Chondrocyte (in vitro differentiated cells): ENCODE data around the gene LRFN4. TPM values are rescaled to one million over a fixed set of nuclear protein-coding genes. Genes with fewer than 3 reads are reported as not detected.

Experiments used
- DNase-seq: peaks from one replicate; pipeline ENCODE4 v3.0.0; 2021; ENCODE audit warnings: mixed read lengths, low spot score
- H3K27ac Mint-ChIP-seq: one replicate; pipeline ENCODE4 v1.8.0; 2021; ENCODE audit warnings: mild to moderate bottlenecking, moderate library complexity, mixed read lengths; ENCODE audit not compliant: unreplicated experiment
- H3K27me3 Mint-ChIP-seq: 2 replicates; pipeline ENCODE4 v1.8.0; 2021; ENCODE audit warnings: low read depth, mixed read lengths
- H3K36me3 Mint-ChIP-seq: 2 replicates; pipeline ENCODE4 v1.8.0; 2021; ENCODE audit warnings: low read depth, mixed read lengths
- H3K4me1 Mint-ChIP-seq: 2 replicates; pipeline ENCODE4 v1.8.0; 2021; ENCODE audit warnings: low read depth, mild to moderate bottlenecking, mixed read lengths
- H3K4me3 Mint-ChIP-seq: one replicate; pipeline ENCODE4 v1.8.0; 2021; ENCODE audit warnings: mild to moderate bottlenecking, moderate library complexity, mixed read lengths; ENCODE audit not compliant: unreplicated experiment
- H3K9me3 Mint-ChIP-seq: 2 replicates; pipeline ENCODE4 v1.8.0; 2021; ENCODE audit warnings: low read depth, mixed read lengths
- total RNA-seq: library from RNA; stranded (reverse); gene quantifications from 3 replicates; pipeline ENCODE4 v1.2.1, GENCODE V29; 2021
- TF ChIP-seq, protein P1 (sequence below): fragments of 200-600 bp; sonication (generic); IDR thresholded peaks from 2 replicates; pipeline ENCODE4 v1.5.0; 2021; ENCODE audit warnings: antibody characterized with exemption, mild to moderate bottlenecking, moderate library complexity

Gene LRFN4
- total RNA-seq, 1 donor from 2014 or later = 47.2 TPM

DNA sequence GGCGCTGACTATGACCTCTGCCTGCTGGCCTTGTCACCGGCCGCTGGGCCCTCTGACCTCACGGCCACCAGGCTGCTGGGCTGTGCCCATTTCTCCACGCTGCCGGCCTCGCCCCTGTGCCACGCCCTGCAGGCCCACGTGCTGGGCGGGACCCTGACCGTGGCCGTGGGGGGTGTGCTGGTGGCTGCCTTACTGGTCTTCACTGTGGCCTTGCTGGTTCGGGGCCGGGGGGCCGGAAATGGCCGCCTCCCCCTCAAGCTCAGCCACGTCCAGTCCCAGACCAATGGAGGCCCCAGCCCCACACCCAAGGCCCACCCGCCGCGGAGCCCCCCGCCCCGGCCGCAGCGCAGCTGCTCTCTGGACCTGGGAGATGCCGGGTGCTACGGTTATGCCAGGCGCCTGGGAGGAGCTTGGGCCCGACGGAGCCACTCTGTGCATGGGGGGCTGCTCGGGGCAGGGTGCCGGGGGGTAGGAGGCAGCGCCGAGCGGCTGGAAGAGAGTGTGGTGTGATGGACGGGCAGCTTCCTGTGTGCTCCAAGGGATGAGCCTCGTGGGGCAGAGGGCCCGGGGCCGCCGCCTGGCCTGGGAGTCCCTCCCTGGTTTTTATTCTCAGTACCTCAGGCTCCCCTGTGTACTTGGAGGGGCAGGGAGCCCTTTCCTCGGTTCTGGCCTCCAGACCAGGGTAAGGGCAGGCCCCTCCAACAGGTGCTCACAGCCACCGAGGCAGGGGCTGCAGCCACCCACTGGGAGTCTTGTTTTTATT, 3.0 kb downstream of the LRFN4 start:
- Mint-ChIP-seq H3K36me3 (peaks cover 1% of the 10 kb centered on the region), H3K27ac (no peak overlapping the region), H3K27me3 (no peaks in the 10 kb centered on the region), H3K4me3 (no peak overlapping the region), H3K4me1 (peaks cover 14% of the 10 kb centered on the region), H3K9me3 (no peaks in the 10 kb centered on the region)
- TF ChIP-seq, protein P1, sequence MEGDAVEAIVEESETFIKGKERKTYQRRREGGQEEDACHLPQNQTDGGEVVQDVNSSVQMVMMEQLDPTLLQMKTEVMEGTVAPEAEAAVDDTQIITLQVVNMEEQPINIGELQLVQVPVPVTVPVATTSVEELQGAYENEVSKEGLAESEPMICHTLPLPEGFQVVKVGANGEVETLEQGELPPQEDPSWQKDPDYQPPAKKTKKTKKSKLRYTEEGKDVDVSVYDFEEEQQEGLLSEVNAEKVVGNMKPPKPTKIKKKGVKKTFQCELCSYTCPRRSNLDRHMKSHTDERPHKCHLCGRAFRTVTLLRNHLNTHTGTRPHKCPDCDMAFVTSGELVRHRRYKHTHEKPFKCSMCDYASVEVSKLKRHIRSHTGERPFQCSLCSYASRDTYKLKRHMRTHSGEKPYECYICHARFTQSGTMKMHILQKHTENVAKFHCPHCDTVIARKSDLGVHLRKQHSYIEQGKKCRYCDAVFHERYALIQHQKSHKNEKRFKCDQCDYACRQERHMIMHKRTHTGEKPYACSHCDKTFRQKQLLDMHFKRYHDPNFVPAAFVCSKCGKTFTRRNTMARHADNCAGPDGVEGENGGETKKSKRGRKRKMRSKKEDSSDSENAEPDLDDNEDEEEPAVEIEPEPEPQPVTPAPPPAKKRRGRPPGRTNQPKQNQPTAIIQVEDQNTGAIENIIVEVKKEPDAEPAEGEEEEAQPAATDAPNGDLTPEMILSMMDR = no peak
- DNase-seq = peak; percentile 76

DNA sequence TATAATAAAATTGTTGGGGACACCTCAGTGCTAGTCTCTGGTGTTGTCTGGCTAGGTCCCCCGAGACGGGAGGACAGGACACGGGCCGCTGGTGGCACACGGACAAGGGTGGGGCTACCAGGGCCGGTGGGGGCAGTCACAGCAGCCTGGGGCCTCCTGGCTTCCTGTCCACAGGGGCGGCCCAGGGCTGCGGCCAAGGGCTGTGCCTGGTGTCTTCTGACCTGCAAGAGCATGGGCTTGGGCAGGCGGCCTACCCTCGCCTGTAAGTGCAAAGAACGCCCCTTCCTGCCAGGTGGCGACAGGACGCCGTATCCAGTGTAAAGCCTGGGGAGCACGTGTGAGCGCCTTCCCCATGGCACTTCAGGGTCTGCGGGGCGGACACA, 3.6 kb downstream of the LRFN4 start:
- Mint-ChIP-seq H3K27ac (no peak overlapping the region), H3K9me3 (no peaks in the 10 kb centered on the region), H3K4me3 (no peak overlapping the region), H3K4me1 (peaks cover 10% of the 10 kb centered on the region), H3K36me3 (peaks cover 1% of the 10 kb centered on the region), H3K27me3 (no peaks in the 10 kb centered on the region)
- TF ChIP-seq, protein P1 = no peak
- DNase-seq = peak; percentile 92

DNA sequence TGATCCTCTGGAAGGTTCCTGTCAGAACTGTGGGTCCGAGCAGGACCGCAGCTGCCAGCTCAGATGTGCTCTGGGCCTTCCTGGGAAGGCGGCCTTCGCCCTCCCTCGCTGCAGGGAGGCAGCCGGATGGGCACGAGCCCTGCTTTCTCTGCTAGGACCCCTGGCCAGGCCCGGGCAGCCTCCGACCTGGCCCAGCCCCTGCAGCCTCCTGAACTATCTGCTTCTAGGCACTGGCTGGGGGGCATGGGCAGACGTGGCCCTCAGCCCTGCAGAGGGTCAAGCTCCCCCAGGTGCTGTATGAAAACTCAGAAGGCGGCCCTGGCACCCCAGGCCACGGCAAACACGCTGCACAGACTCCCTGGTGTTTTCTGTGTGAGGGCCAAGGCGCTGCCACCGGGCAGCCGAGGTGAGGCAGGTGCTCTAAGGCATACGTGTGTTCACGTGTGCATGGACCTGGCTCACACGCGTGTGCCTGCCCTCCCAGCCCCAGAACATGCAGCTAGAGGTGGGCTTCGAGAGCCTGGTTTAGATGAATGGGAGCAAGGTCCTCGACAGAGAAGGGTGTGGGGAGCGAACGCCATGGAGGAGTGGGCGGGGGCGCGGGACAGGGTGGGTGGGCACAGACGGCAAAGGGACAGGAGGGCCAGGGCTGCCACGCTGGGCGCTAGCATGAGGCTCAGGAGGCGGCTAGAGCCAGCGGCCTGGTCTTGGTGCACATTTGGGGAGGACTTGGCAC, 4.3 kb downstream of the LRFN4 start:
- Mint-ChIP-seq H3K27ac (no peak overlapping the region), H3K27me3 (no peaks in the 10 kb centered on the region), H3K4me1 (peaks cover 5% of the 10 kb centered on the region), H3K4me3 (no peak overlapping the region), H3K9me3 (no peaks in the 10 kb centered on the region), H3K36me3 (peaks cover 1% of the 10 kb centered on the region)
- TF ChIP-seq, protein P1 = no peak
- no peak for DNase-seq

DNA sequence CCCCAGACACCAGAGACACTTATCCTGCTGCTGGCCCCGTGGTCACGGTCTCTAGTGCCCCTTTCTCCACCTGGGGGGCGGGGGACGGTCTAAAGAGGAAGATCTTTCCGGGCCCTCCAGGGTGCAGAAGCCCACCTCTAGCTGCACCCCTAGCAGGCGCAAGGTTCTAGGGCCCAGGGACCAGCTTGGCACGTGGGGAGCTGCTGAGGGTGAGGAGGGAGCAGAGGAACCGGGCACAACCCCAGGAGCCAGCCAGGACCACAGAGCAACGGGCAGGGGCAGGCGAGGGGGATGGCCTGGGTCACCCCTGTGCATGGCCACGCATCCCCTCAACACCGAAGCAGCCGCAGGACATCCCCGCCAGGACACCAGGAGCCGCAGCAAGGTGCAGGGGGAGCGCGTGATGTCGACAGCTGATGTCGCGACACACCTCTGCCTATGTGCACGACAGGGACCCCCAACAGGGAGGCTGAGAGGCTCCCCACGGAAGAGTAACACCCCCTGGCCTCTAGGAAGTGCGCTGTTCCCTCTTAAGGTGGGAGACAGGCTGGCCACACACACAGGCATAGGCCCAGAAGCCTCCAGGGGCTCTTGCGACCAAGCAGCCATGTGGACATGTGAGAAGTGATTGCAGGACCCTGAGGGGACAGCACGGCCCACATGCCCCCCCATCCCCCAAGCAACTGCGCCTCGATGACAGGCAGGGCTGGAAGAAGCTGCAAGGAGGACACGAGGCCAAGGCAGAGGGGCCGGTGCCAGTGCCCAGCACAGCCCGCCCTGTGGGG, 5.1 kb downstream of the LRFN4 start:
- DNase-seq = peak; percentile 86
- TF ChIP-seq, protein P1 = no peak
- peaks cover 1% of the 10 kb centered on the region for H3K36me3 Mint-ChIP-seq
- H3K9me3 Mint-ChIP-seq = no peaks in the 10 kb centered on the region
- H3K27me3 Mint-ChIP-seq = no peaks in the 10 kb centered on the region
- H3K4me1 Mint-ChIP-seq = peaks cover 5% of the 10 kb centered on the region
- H3K4me3 Mint-ChIP-seq = no peak overlapping the region
- no peak overlapping the region for H3K27ac Mint-ChIP-seq

DNA sequence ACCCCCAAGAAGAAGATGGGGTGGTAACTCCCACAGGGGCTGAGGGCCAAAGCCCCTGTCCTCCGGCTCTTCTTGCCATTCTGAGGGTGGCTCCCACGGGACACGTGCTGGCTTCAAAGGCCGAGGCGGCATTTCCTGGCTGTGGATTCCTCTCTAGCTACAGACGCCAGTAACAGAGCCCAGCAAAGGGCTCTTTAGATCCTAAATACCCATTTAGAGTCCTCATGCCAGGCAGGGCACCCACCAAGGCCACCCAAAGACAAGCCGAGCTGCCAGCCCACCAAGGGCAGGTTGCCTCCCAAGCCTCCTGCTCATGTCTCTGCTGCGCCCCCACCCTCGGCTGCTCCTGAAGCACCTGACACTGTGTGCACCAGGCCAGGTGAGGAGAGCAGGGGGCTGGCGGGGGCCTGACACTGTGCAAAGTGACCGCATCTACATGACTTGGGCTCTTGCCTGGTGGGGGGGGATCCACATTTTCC, 5.7 kb downstream of the LRFN4 start:
- H3K36me3 Mint-ChIP-seq = peaks cover 1% of the 10 kb centered on the region
- H3K27me3 Mint-ChIP-seq = no peaks in the 10 kb centered on the region
- TF ChIP-seq, protein P1 = no peak
- DNase-seq = peak; percentile 81
- H3K27ac Mint-ChIP-seq = no peak overlapping the region
- H3K4me3 Mint-ChIP-seq = no peak overlapping the region
- peaks cover 5% of the 10 kb centered on the region for H3K4me1 Mint-ChIP-seq
- no peaks in the 10 kb centered on the region for H3K9me3 Mint-ChIP-seq
